ENCODE data around the gene TRDN.

- TF ChIP-seq, protein P1, sequence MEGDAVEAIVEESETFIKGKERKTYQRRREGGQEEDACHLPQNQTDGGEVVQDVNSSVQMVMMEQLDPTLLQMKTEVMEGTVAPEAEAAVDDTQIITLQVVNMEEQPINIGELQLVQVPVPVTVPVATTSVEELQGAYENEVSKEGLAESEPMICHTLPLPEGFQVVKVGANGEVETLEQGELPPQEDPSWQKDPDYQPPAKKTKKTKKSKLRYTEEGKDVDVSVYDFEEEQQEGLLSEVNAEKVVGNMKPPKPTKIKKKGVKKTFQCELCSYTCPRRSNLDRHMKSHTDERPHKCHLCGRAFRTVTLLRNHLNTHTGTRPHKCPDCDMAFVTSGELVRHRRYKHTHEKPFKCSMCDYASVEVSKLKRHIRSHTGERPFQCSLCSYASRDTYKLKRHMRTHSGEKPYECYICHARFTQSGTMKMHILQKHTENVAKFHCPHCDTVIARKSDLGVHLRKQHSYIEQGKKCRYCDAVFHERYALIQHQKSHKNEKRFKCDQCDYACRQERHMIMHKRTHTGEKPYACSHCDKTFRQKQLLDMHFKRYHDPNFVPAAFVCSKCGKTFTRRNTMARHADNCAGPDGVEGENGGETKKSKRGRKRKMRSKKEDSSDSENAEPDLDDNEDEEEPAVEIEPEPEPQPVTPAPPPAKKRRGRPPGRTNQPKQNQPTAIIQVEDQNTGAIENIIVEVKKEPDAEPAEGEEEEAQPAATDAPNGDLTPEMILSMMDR (IDR thresholded peaks at IDR 0.05): no peak
- no peak for TF ChIP-seq POLR2A (IDR thresholded peaks at IDR 0.05)
Observed at GRCh38 chr6:123668965-123669591, 32.3 kb upstream of the TRDN start.
